Transverse colon (tissue), 4 donors: ENCODE results near the gene SPTBN5.

ENCODE experiments used
- EP300 ChIP-seq: sonication (generic); formaldehyde crosslinking; IDR thresholded peaks from one replicate; pipeline ENCODE4 v1.6.1; 2017; ENCODE audit warnings: antibody characterized with exemption, low read depth
- POLR2AphosphoS5 ChIP-seq, 3 donors: sonication (generic); formaldehyde crosslinking; IDR thresholded peaks; one replicate each; pipeline ENCODE4 v1.6.1; 2016; ENCODE audit warnings: antibody characterized with exemption in 3 of 3
- TF ChIP-seq, protein P1 (sequence below), 5 experiments: fragments of 200-600 bp in 3 of 5; fragments of 450-650 bp in 2 of 5; sonication (generic) in 3 of 5; IDR thresholded peaks; 1 replicate in 2 of 5; 2 replicates in 3 of 5; pipeline ENCODE4 v1.5.1; 2016 to 2017; ENCODE audit warnings: antibody characterized with exemption in 5 of 5, inconsistent platforms in 3 of 5, mild to moderate bottlenecking in 2 of 5, moderate library complexity in 1 of 5

DNA sequence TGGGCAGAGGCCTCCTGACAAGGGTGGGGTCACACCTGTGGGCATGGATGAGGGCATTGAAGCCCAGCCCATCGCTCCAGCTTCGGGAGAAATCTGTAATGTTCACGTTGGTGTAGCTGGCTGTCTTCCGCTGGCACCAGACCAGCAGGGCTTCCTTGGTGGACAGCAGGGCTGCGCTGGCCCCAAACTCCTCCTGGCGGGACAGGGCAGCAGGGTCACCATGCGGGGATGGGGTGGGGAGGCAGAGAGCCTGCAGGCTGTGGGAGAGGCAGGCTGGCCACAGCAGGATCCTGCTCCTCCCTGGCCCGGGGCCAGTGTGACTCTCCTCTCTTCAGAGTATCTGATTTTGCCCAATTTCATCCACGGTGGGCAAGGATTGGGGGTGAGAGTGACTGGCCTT, 6.0 kb downstream of the SPTBN5 start:
- no peak for TF ChIP-seq EP300
- no peak for TF ChIP-seq POLR2AphosphoS5 (IDR thresholded peaks at IDR 0.05)
- TF ChIP-seq, protein P1, sequence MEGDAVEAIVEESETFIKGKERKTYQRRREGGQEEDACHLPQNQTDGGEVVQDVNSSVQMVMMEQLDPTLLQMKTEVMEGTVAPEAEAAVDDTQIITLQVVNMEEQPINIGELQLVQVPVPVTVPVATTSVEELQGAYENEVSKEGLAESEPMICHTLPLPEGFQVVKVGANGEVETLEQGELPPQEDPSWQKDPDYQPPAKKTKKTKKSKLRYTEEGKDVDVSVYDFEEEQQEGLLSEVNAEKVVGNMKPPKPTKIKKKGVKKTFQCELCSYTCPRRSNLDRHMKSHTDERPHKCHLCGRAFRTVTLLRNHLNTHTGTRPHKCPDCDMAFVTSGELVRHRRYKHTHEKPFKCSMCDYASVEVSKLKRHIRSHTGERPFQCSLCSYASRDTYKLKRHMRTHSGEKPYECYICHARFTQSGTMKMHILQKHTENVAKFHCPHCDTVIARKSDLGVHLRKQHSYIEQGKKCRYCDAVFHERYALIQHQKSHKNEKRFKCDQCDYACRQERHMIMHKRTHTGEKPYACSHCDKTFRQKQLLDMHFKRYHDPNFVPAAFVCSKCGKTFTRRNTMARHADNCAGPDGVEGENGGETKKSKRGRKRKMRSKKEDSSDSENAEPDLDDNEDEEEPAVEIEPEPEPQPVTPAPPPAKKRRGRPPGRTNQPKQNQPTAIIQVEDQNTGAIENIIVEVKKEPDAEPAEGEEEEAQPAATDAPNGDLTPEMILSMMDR (IDR thresholded peaks at IDR 0.05), result no peak
